22Rv1 (cell line): ENCODE measurements around the gene DTX4.

Experiments used
- ZFX ChIP-seq: fragments of 450-650 bp; IDR thresholded peaks from 2 replicates; pipeline ENCODE4 v1.6.1; 2017; ENCODE audit warnings: antibody characterized with exemption, borderline replicate concordance
- TF ChIP-seq, protein P1 (sequence below): fragments of 450-650 bp; IDR thresholded peaks from 2 replicates; pipeline ENCODE4 v1.5.1; 2017; ENCODE audit warnings: mild to moderate bottlenecking

DNA sequence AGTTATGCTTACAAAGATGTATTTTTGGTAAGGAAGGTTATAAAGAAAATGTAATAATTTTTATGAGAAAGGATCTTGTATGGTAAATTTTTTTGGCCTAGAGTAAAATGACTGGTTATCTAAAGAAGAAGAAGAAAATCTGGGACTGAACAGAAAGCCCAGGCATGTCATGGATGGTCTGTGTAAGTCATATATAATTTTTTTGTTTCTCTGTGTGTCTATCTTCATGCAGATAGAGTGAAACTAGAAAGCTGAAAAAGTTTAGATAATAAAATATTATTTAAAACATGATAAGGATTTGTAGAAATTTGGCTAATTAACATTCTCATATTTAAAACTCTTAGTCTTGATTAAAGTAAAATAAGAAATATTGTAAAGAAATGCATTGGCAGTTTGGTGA lies 68.4 kb downstream of the DTX4 start:
- TF ChIP-seq, protein P1, sequence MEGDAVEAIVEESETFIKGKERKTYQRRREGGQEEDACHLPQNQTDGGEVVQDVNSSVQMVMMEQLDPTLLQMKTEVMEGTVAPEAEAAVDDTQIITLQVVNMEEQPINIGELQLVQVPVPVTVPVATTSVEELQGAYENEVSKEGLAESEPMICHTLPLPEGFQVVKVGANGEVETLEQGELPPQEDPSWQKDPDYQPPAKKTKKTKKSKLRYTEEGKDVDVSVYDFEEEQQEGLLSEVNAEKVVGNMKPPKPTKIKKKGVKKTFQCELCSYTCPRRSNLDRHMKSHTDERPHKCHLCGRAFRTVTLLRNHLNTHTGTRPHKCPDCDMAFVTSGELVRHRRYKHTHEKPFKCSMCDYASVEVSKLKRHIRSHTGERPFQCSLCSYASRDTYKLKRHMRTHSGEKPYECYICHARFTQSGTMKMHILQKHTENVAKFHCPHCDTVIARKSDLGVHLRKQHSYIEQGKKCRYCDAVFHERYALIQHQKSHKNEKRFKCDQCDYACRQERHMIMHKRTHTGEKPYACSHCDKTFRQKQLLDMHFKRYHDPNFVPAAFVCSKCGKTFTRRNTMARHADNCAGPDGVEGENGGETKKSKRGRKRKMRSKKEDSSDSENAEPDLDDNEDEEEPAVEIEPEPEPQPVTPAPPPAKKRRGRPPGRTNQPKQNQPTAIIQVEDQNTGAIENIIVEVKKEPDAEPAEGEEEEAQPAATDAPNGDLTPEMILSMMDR: no peak
- no peak for TF ChIP-seq ZFX
